HCT116 (cell line): ENCODE data around the gene PHKB.

Source experiments
- EZH2phosphoT487 ChIP-seq: fragments of 200-600 bp; IDR thresholded peaks from 2 replicates; pipeline ENCODE4 v1.6.1; 2018; ENCODE audit warnings: antibody characterized with exemption, borderline replicate concordance
- POLR2A ChIP-seq: IDR thresholded peaks from 2 replicates; pipeline ENCODE4 v1.7.0; 2011; ENCODE audit warnings: borderline replicate concordance; ENCODE audit not compliant: insufficient read depth, insufficient read length; ENCODE audit errors: extremely low read depth
- TF ChIP-seq, protein P1 (sequence below), 3 experiments: fragments of 200-600 bp in 1 of 3; sonication (generic) in 1 of 3; IDR thresholded peaks in 2 of 3; conservative IDR thresholded peaks in 1 of 3; 2 replicates each; pipeline ENCODE4 v1.5.1; 2012 to 2017; ENCODE audit warnings: low read depth in 2 of 3, low read length in 2 of 3, antibody characterized with exemption in 1 of 3, borderline replicate concordance in 1 of 3, control low read depth in 1 of 3, mild to moderate bottlenecking in 1 of 3, mixed read lengths in 1 of 3, mixed run types in 1 of 3, moderate library complexity in 1 of 3; ENCODE audit not compliant: insufficient read depth in 1 of 3

DNA sequence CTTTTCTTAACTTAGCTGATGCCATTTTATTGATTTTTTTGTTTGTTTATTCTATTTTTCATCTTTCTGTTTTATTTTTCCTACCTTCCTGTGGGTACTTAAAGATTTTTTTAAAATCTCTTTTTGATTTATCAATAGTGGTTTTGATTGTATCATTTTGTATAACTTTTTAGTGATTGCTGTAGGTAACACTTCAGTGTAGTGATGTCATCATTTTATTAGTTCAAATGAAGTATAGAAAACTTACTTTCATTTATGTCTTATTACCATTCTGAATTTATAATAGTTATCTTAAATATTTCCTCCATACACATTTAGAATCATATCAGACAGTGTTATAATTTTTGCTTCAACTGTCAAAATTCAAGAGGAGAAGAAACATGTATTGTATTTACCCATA is 115.9 kb downstream of the PHKB start:
- TF ChIP-seq, protein P1, sequence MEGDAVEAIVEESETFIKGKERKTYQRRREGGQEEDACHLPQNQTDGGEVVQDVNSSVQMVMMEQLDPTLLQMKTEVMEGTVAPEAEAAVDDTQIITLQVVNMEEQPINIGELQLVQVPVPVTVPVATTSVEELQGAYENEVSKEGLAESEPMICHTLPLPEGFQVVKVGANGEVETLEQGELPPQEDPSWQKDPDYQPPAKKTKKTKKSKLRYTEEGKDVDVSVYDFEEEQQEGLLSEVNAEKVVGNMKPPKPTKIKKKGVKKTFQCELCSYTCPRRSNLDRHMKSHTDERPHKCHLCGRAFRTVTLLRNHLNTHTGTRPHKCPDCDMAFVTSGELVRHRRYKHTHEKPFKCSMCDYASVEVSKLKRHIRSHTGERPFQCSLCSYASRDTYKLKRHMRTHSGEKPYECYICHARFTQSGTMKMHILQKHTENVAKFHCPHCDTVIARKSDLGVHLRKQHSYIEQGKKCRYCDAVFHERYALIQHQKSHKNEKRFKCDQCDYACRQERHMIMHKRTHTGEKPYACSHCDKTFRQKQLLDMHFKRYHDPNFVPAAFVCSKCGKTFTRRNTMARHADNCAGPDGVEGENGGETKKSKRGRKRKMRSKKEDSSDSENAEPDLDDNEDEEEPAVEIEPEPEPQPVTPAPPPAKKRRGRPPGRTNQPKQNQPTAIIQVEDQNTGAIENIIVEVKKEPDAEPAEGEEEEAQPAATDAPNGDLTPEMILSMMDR (IDR thresholded peaks at IDR 0.05 in 2 of 3, conservative IDR thresholded peaks at IDR 0.05 in 1 of 3; ENCODE audit: borderline replicate concordance in 1 of 3, insufficient read depth in 1 of 3, low read depth in 2 of 3, low read length in 2 of 3) = no peak
- TF ChIP-seq POLR2A = no peak
- no peak for TF ChIP-seq EZH2phosphoT487
